ENCODE results near the gene ARHGEF25. TPM values are rescaled to one million over a fixed set of nuclear protein-coding genes. Genes with fewer than 3 reads are reported as not detected.
A peak's percentile ranks its signal among the peaks of the same experiment; 100 is the strongest.

Gene ARHGEF25
- total and polyA plus RNA-seq, 2 of the 13 experiments (the other 11 are each of a cell fraction or from before 2014, with no cell fraction given): 11.5 to 12.5 TPM

DNA sequence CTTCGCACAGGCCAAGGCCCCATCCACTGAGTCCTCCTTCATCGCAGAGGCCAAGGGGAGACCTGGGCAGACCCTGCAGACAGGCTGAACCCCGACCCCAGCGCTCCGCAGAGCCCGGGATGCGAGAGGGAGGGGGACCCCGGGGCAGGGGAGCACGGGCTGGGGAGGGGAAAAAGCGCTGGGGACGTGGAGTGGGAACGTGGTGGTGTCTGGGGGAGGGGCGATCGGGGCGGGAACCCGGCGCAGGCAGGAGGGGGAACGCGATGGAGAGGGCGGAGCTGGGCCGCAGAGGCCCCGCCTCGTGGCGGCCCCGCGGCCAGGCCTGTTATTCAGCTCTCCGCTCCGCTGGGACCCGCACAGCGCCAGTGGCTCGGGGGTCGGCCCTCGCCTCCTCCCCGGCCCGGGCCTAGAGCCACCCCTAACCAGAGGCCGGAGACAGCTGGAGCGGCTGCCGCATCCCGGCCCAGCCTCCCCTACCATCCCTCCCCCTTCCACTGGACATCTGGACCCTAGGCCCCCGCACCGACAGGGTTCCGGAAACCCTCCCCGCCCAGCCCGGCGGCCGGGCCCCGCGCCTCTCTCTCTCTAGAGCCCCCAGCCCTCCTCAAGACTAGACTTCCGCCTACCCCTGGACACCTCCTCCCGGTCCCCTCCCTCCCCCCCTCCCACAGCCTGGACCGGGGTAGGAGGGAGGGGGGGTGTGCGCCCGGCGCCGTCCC is at the start of gene ARHGEF25 (continued):
- TF ChIP-seq, protein P1, sequence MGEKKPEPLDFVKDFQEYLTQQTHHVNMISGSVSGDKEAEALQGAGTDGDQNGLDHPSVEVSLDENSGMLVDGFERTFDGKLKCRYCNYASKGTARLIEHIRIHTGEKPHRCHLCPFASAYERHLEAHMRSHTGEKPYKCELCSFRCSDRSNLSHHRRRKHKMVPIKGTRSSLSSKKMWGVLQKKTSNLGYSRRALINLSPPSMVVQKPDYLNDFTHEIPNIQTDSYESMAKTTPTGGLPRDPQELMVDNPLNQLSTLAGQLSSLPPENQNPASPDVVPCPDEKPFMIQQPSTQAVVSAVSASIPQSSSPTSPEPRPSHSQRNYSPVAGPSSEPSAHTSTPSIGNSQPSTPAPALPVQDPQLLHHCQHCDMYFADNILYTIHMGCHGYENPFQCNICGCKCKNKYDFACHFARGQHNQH (CRISPR knock-in tag; IDR thresholded peaks at IDR 0.05): 0 out of 2 replicates have a peak, but pooled peaks have one; percentile 58
- TF ChIP-seq SMARCE1 (IDR thresholded peaks at IDR 0.05; ENCODE audit: borderline replicate concordance) (no peak), TBP (CRISPR knock-in tag; IDR thresholded peaks at IDR 0.05) (no peak), SIX1 (CRISPR knock-in tag; IDR thresholded peaks at IDR 0.05; ENCODE audit: borderline replicate concordance) (no peak), ZNF253 (CRISPR knock-in tag; IDR thresholded peaks at IDR 0.05; ENCODE audit: borderline replicate concordance) (0 out of 2 replicates have a peak, but pooled peaks have one; percentile 16), NFKB2 (CRISPR knock-in tag; IDR thresholded peaks at IDR 0.05; ENCODE audit: borderline replicate concordance) (no peak; the same call in 1 of the 2 replicates), NFYC (CRISPR knock-in tag; IDR thresholded peaks at IDR 0.05) (no peak), HES4 (CRISPR knock-in tag; IDR thresholded peaks at IDR 0.05; ENCODE audit: borderline replicate concordance) (0 out of 2 replicates have a peak, but pooled peaks have one; percentile 46), FOXO1 (CRISPR knock-in tag; IDR thresholded peaks at IDR 0.05) (0 out of 2 replicates have a peak, but pooled peaks have one; percentile 21), SAFB2 (CRISPR knock-in tag; IDR thresholded peaks at IDR 0.05; ENCODE audit: borderline replicate concordance, low read depth) (peak; percentile 66; the same call in 1 of the 2 replicates), PHF8 (CRISPR knock-in tag; IDR thresholded peaks at IDR 0.05) (peak; percentile 93)
- TF ChIP-seq, protein P2, sequence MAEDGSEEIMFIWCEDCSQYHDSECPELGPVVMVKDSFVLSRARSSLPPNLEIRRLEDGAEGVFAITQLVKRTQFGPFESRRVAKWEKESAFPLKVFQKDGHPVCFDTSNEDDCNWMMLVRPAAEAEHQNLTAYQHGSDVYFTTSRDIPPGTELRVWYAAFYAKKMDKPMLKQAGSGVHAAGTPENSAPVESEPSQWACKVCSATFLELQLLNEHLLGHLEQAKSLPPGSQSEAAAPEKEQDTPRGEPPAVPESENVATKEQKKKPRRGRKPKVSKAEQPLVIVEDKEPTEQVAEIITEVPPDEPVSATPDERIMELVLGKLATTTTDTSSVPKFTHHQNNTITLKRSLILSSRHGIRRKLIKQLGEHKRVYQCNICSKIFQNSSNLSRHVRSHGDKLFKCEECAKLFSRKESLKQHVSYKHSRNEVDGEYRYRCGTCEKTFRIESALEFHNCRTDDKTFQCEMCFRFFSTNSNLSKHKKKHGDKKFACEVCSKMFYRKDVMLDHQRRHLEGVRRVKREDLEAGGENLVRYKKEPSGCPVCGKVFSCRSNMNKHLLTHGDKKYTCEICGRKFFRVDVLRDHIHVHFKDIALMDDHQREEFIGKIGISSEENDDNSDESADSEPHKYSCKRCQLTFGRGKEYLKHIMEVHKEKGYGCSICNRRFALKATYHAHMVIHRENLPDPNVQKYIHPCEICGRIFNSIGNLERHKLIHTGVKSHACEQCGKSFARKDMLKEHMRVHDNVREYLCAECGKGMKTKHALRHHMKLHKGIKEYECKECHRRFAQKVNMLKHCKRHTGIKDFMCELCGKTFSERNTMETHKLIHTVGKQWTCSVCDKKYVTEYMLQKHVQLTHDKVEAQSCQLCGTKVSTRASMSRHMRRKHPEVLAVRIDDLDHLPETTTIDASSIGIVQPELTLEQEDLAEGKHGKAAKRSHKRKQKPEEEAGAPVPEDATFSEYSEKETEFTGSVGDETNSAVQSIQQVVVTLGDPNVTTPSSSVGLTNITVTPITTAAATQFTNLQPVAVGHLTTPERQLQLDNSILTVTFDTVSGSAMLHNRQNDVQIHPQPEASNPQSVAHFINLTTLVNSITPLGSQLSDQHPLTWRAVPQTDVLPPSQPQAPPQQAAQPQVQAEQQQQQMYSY (CRISPR knock-in tag; IDR thresholded peaks at IDR 0.05): no peak
- TF ChIP-seq, protein P3, sequence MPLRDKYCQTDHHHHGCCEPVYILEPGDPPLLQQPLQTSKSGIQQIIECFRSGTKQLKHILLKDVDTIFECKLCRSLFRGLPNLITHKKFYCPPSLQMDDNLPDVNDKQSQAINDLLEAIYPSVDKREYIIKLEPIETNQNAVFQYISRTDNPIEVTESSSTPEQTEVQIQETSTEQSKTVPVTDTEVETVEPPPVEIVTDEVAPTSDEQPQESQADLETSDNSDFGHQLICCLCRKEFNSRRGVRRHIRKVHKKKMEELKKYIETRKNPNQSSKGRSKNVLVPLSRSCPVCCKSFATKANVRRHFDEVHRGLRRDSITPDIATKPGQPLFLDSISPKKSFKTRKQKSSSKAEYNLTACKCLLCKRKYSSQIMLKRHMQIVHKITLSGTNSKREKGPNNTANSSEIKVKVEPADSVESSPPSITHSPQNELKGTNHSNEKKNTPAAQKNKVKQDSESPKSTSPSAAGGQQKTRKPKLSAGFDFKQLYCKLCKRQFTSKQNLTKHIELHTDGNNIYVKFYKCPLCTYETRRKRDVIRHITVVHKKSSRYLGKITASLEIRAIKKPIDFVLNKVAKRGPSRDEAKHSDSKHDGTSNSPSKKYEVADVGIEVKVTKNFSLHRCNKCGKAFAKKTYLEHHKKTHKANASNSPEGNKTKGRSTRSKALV (CRISPR knock-in tag; IDR thresholded peaks at IDR 0.05): 0 out of 2 replicates have a peak, but pooled peaks have one; percentile 29
- TF ChIP-seq, protein P4, sequence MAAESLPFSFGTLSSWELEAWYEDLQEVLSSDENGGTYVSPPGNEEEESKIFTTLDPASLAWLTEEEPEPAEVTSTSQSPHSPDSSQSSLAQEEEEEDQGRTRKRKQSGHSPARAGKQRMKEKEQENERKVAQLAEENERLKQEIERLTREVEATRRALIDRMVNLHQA (CRISPR knock-in tag; IDR thresholded peaks at IDR 0.05): no peak
- TF ChIP-seq, protein P5, sequence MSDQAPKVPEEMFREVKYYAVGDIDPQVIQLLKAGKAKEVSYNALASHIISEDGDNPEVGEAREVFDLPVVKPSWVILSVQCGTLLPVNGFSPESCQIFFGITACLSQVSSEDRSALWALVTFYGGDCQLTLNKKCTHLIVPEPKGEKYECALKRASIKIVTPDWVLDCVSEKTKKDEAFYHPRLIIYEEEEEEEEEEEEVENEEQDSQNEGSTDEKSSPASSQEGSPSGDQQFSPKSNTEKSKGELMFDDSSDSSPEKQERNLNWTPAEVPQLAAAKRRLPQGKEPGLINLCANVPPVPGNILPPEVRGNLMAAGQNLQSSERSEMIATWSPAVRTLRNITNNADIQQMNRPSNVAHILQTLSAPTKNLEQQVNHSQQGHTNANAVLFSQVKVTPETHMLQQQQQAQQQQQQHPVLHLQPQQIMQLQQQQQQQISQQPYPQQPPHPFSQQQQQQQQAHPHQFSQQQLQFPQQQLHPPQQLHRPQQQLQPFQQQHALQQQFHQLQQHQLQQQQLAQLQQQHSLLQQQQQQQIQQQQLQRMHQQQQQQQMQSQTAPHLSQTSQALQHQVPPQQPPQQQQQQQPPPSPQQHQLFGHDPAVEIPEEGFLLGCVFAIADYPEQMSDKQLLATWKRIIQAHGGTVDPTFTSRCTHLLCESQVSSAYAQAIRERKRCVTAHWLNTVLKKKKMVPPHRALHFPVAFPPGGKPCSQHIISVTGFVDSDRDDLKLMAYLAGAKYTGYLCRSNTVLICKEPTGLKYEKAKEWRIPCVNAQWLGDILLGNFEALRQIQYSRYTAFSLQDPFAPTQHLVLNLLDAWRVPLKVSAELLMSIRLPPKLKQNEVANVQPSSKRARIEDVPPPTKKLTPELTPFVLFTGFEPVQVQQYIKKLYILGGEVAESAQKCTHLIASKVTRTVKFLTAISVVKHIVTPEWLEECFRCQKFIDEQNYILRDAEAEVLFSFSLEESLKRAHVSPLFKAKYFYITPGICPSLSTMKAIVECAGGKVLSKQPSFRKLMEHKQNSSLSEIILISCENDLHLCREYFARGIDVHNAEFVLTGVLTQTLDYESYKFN (CRISPR knock-in tag; conservative IDR thresholded peaks at IDR 0.05): peak; percentile 62
- TF ChIP-seq, protein P6, sequence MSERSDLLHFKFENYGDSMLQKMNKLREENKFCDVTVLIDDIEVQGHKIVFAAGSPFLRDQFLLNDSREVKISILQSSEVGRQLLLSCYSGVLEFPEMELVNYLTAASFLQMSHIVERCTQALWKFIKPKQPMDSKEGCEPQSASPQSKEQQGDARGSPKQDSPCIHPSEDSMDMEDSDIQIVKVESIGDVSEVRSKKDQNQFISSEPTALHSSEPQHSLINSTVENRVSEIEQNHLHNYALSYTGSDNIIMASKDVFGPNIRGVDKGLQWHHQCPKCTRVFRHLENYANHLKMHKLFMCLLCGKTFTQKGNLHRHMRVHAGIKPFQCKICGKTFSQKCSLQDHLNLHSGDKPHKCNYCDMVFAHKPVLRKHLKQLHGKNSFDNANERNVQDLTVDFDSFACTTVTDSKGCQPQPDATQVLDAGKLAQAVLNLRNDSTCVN (CRISPR knock-in tag; IDR thresholded peaks at IDR 0.05; ENCODE audit: borderline replicate concordance): 0 out of 2 replicates have a peak, but pooled peaks have one; percentile 37
